ENCODE measurements around the gene PON2. TPM values are rescaled to one million over a fixed set of nuclear protein-coding genes. Genes with fewer than 3 reads are reported as not detected.
"Not testable (repeated sequence)": the region's sequence is repeated elsewhere in the genome, so short reads cannot be mapped to it uniquely, and the experiment has no call there.

PON2 gene
- total RNA-seq, 4 donors from 2014 or later, result 53.9 to 110 (median 58.2) TPM

DNA sequence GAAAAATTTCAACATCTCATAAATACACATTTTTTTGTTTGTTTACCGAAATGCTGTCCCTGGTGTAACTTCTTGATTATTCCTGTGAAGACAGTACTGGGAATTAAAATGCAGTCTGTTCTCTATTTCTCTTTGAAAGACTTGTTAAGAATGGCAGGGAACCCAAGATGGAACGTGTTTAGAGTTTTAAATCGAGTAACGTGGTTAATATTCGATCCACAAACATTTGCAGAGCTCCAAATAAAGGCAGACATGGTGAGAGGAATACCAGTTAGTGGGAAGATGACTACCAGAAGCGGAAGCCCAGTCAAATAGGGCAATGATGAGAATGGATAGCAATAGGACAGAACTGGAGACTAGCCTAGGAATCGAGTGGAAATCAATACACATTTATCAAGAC is 45.3 kb downstream of the PON2 start:
- 87 to 90% methylated on average over 4 to 7 of the region's 7 CpGs for WGBS, 2 donors (ENCODE audit: low coverage in 1 of 2)
- no peak for TF ChIP-seq POLR2A (IDR thresholded peaks at IDR 0.05)
- Histone ChIP-seq H3K4me3 (no peak overlapping the region), H3K27me3 (peaks cover 8% of the 10 kb centered on the region), H3K9me3 (peaks cover 0 to 8% (median 0%) of the 10 kb centered on the region in 3 donors), H3K4me1 (no peaks in the 10 kb centered on the region), H3K36me3 (no peaks in the 10 kb centered on the region), H3K27ac (no peak overlapping the region)
- no peak for ATAC-seq

DNA sequence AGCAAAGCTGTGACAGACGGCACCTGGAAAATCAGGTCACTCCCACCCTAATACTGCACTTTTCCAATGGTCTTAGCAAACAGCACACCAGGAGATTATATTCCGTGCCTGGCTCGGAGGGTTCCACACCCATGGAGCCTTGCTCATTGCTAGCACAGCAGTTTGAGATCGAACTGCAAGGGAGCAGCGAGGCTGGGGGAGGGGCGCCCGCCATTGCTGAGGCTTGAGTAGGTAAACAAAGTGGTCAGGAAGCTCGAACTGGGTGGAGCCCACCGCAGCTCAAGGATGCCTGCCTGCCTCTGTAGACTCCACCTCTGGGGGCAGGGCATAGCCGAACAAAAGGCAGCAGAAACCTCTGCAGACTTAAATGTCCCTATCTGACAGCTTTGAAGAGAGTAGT is 55.4 kb downstream of the PON2 start:
- H3K27me3 ChIP-seq, H3K36me3 ChIP-seq, H3K4me3 ChIP-seq, H3K4me1 ChIP-seq, H3K27ac ChIP-seq, ATAC-seq: not testable (repeated sequence)
- 90% methylated on average over 4 of the region's 10 CpGs; no CpG with 5 or more reads in 1 of the 2 donors for WGBS, 2 donors (ENCODE audit: low coverage in 1 of 2)
- H3K9me3 ChIP-seq, result peaks cover 0 to 26% (median 0%) of the 10 kb centered on the region in 3 donors

DNA sequence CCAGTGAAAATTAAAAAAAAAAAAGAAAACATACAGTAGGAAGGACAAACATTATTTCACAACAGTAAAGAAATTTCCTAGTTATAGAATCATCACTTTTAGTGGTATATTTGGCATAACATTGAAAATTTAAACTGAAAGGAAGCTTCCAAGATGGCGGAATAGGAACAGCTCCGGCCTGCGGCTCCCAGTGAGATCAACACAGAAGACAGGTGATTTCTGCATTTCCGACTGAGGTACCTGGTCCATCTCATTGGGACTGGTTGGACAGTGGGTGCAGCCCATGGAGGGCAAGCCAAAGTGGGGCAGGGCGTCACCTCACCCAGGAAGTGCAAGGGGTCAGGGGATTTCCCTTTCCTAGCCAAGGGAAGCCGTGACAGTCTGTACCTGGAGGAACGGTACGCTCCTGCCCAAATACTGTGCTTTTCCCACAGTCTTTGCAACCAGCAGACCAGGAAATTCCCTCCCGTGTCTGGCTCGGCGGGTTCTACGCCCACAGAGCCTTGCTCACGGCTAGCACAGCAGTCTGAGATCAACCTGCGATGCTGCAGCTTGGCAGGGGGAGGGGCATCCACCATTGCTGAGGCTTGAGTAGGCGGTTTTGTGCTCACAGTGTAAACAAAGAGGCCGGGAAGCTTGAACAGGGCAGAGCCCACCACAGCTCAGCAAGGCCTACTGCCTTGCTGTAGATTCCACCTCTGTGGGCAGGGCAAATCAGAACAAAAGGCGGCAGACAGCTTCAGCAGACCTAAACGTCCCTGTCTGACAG is 58.0 kb downstream of the PON2 start:
- H3K4me3 ChIP-seq, result no peak overlapping the region
- H3K9me3 ChIP-seq, result peaks cover 0 to 20% (median 0%) of the 10 kb centered on the region in 3 donors
- no peak for TF ChIP-seq EP300 (IDR thresholded peaks at IDR 0.05)
- TF ChIP-seq, protein P1, sequence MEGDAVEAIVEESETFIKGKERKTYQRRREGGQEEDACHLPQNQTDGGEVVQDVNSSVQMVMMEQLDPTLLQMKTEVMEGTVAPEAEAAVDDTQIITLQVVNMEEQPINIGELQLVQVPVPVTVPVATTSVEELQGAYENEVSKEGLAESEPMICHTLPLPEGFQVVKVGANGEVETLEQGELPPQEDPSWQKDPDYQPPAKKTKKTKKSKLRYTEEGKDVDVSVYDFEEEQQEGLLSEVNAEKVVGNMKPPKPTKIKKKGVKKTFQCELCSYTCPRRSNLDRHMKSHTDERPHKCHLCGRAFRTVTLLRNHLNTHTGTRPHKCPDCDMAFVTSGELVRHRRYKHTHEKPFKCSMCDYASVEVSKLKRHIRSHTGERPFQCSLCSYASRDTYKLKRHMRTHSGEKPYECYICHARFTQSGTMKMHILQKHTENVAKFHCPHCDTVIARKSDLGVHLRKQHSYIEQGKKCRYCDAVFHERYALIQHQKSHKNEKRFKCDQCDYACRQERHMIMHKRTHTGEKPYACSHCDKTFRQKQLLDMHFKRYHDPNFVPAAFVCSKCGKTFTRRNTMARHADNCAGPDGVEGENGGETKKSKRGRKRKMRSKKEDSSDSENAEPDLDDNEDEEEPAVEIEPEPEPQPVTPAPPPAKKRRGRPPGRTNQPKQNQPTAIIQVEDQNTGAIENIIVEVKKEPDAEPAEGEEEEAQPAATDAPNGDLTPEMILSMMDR (IDR thresholded peaks at IDR 0.05), result no peak
- TF ChIP-seq POLR2A (IDR thresholded peaks at IDR 0.05), result no peak
- no peak for TF ChIP-seq POLR2AphosphoS5 (IDR thresholded peaks at IDR 0.05)
- no peaks in the 10 kb centered on the region for H3K27me3 ChIP-seq
- no peaks in the 10 kb centered on the region for H3K4me1 ChIP-seq
- no peak overlapping the region for H3K27ac ChIP-seq
- WGBS, 2 donors (ENCODE audit: low coverage in 1 of 2), result 80 to 91% methylated on average over 5 to 10 of the region's 18 CpGs
- peaks cover 0 to 9% of the 10 kb centered on the region in 2 donors for H3K36me3 ChIP-seq
- ATAC-seq, result no peak

DNA sequence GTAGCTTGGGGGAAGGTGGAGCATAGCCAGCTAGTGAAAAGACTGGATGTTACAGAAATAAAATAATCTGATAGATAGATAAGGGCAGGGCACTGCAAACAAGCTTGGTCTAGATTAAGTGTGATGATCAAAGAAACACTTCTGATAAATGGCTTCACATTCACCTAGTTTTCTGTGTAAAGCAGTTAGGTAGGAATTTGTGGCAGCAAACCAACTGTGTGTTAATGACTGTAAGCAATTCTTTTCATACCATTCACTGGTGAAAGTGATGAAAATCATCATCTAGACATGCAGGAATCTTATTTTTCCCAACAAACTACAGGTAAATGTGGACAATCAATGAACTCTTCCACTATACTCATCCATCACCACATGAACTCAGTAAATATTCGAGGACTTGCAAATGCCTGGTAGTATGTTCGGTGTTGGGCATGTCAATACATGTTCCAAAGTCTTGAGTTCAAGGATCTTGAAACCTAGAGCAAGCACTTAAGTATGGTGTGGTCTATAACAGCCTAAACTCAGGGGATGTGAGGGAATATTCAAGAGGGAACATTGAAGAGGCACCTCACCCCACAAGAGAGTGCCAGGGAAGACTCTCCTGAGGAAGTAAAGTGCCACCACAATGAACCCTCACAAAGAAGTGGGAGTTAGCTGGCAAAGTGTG is 59.1 kb downstream of the PON2 start:
- Histone ChIP-seq H3K9me3 (peaks cover 0 to 20% (median 0%) of the 10 kb centered on the region in 3 donors), H3K4me1 (no peaks in the 10 kb centered on the region), H3K36me3 (peaks cover 0 to 9% of the 10 kb centered on the region in 2 donors), H3K4me3 (no peak overlapping the region), H3K27me3 (no peaks in the 10 kb centered on the region), H3K27ac (no peak overlapping the region)
- ATAC-seq, result no peak
- 87 to 93% methylated on average over 2 of the region's 2 CpGs for WGBS, 2 donors (ENCODE audit: low coverage in 1 of 2)
- TF ChIP-seq POLR2A (IDR thresholded peaks at IDR 0.05) (no peak), POLR2AphosphoS5 (IDR thresholded peaks at IDR 0.05) (no peak)

- ATAC-seq, result no peak
- Histone ChIP-seq H3K4me3 (no peak overlapping the region), H3K4me1 (no peaks in the 10 kb centered on the region), H3K36me3 (no peaks in the 10 kb centered on the region), H3K27ac (no peak overlapping the region), H3K9me3 (peaks cover 0 to 7% (median 0%) of the 10 kb centered on the region in 3 donors), H3K27me3 (no peaks in the 10 kb centered on the region)
- WGBS, 2 donors (ENCODE audit: low coverage in 1 of 2), result 75 to 86% methylated on average over 4 of the region's 4 CpGs
- TF ChIP-seq POLR2AphosphoS5 (IDR thresholded peaks at IDR 0.05) (no peak), POLR2A (IDR thresholded peaks at IDR 0.05) (no peak)
- TF ChIP-seq, protein P1 (IDR thresholded peaks at IDR 0.05), result no peak
Measured at GRCh38 chr7:95373323-95373722, 61.5 kb downstream of the PON2 start.

GRCh38 chr7:95368235-95368634 is 66.6 kb downstream of the PON2 start:
- Histone ChIP-seq H3K4me1 (no peaks in the 10 kb centered on the region), H3K4me3 (no peak overlapping the region), H3K27ac (no peak overlapping the region), H3K27me3 (no peaks in the 10 kb centered on the region), H3K9me3 (no peaks in the 10 kb centered on the region), H3K36me3 (no peaks in the 10 kb centered on the region)
- TF ChIP-seq POLR2A (IDR thresholded peaks at IDR 0.05) (no peak), EP300 (IDR thresholded peaks at IDR 0.05) (no peak), POLR2AphosphoS5 (IDR thresholded peaks at IDR 0.05) (no peak)
- TF ChIP-seq, protein P1 (IDR thresholded peaks at IDR 0.05), result no peak
- 78 to 86% methylated on average over 1 to 2 of the region's 3 CpGs for WGBS, 2 donors (ENCODE audit: low coverage in 1 of 2)
- no peak for ATAC-seq
